Measurements from ENCODE around the gene S1PR3.

The S1PR3 gene

GRCh38 chr9:88969646-88970373 is 21.5 kb upstream of the S1PR3 start:
- no peak for DNase-seq (ENCODE audit: low read depth, low spot score)

GRCh38 chr9:88971131-88971960 is 19.9 kb upstream of the S1PR3 start:
- DNase-seq (ENCODE audit: low read depth, low spot score) = no peak

GRCh38 chr9:88972401-88972800 is 18.9 kb upstream of the S1PR3 start:
- DNase-seq (ENCODE audit: low read depth, low spot score) = no peak

- no peak for DNase-seq (ENCODE audit: low read depth, low spot score)
Measured at GRCh38 chr9:88973281-88974045, 17.8 kb upstream of the S1PR3 start.

GRCh38 chr9:88974641-88975040 is 16.6 kb upstream of the S1PR3 start:
- DNase-seq (ENCODE audit: low read depth, low spot score) = no peak

- DNase-seq (ENCODE audit: low read depth, low spot score) = no peak
Measured at GRCh38 chr9:88975966-88976889, 15.0 kb upstream of the S1PR3 start.

- no peak for DNase-seq (ENCODE audit: low read depth, low spot score)
Measured at GRCh38 chr9:88976890-88977257, 14.4 kb upstream of the S1PR3 start.

GRCh38 chr9:88978034-88978433 is 13.2 kb upstream of the S1PR3 start:
- no peak for DNase-seq (ENCODE audit: low read depth, low spot score)

- DNase-seq (ENCODE audit: low read depth, low spot score) = no peak
Measured at GRCh38 chr9:88979021-88979420, 12.2 kb upstream of the S1PR3 start.

GRCh38 chr9:88979791-88980190 is 11.5 kb upstream of the S1PR3 start:
- DNase-seq (ENCODE audit: low read depth, low spot score) = no peak

GRCh38 chr9:88980740-88981203 is 10.5 kb upstream of the S1PR3 start:
- DNase-seq (ENCODE audit: low read depth, low spot score) = no peak

GRCh38 chr9:88983865-88984542 is 7.3 kb upstream of the S1PR3 start:
- no peak for DNase-seq (ENCODE audit: low read depth, low spot score)

- DNase-seq (ENCODE audit: low read depth, low spot score) = no peak
Measured at GRCh38 chr9:88984543-88984883, 6.8 kb upstream of the S1PR3 start.

GRCh38 chr9:88985616-88986015 is 5.7 kb upstream of the S1PR3 start:
- no peak for DNase-seq (ENCODE audit: low read depth, low spot score)

- no peak for DNase-seq (ENCODE audit: low read depth, low spot score)
Measured at GRCh38 chr9:88986776-88987175, 4.5 kb upstream of the S1PR3 start.

- no peak for DNase-seq (ENCODE audit: low read depth, low spot score)
Measured at GRCh38 chr9:88987661-88988060, 3.6 kb upstream of the S1PR3 start.

GRCh38 chr9:88988796-88989641 is 2.2 kb upstream of the S1PR3 start:
- DNase-seq (ENCODE audit: low read depth, low spot score) = no peak

GRCh38 chr9:88990041-88990728 is 1.1 kb upstream of the S1PR3 start:
- no peak for DNase-seq (ENCODE audit: low read depth, low spot score)

GRCh38 chr9:88990729-88991065 is 571 bp upstream of the S1PR3 start:
- DNase-seq (ENCODE audit: low read depth, low spot score) = no peak
